ENCODE data around the gene PIGT.
A peak's percentile ranks its signal among the peaks of the same experiment; 100 is the strongest.

The PIGT gene

GRCh38 chr20:45415822-45416637 is at the start of gene PIGT:
PIGT (plus strand) TSS chr20:45416141; CDS start chr20:45416157, 16 bp downstream.
- peak; percentile 86 for DNase-seq (ENCODE audit: low read depth)

- DNase-seq (ENCODE audit: low read depth), result no peak
Observed at GRCh38 chr20:45366192-45366591, 49.7 kb upstream of the PIGT start.

- DNase-seq (ENCODE audit: low read depth), result no peak
Observed at GRCh38 chr20:45366631-45367030, 49.3 kb upstream of the PIGT start.

GRCh38 chr20:45367126-45367525 is 48.8 kb upstream of the PIGT start:
- DNase-seq (ENCODE audit: low read depth), result no peak

- no peak for DNase-seq (ENCODE audit: low read depth)
Observed at GRCh38 chr20:45368221-45368980, 47.5 kb upstream of the PIGT start.

GRCh38 chr20:45370571-45371160 is 45.3 kb upstream of the PIGT start:
- DNase-seq (ENCODE audit: low read depth), result no peak

GRCh38 chr20:45372241-45372640 is 43.7 kb upstream of the PIGT start:
- no peak for DNase-seq (ENCODE audit: low read depth)

- DNase-seq (ENCODE audit: low read depth), result no peak
Observed at GRCh38 chr20:45372646-45373352, 43.1 kb upstream of the PIGT start.

GRCh38 chr20:45373353-45374100 is 42.4 kb upstream of the PIGT start:
- peak; percentile 83 for DNase-seq (ENCODE audit: low read depth)

GRCh38 chr20:45374101-45374467 is 41.9 kb upstream of the PIGT start:
- no peak for DNase-seq (ENCODE audit: low read depth)

- DNase-seq (ENCODE audit: low read depth), result no peak
Observed at GRCh38 chr20:45374966-45375365, 41.0 kb upstream of the PIGT start.

- no peak for DNase-seq (ENCODE audit: low read depth)
Observed at GRCh38 chr20:45377269-45377668, 38.7 kb upstream of the PIGT start.

- no peak for DNase-seq (ENCODE audit: low read depth)
Observed at GRCh38 chr20:45378191-45378590, 37.8 kb upstream of the PIGT start, which contains the start of gene TP53TG5. TP53TG5 (minus strand) TSS chr20:45378325; CDS start chr20:45378236, 89 bp downstream.

- no peak for DNase-seq (ENCODE audit: low read depth)
Observed at GRCh38 chr20:45387274-45387673, 28.7 kb upstream of the PIGT start.

- DNase-seq (ENCODE audit: low read depth), result no peak
Observed at GRCh38 chr20:45390931-45391330, 25.0 kb upstream of the PIGT start.

GRCh38 chr20:45391559-45391958 is 24.4 kb upstream of the PIGT start:
- DNase-seq (ENCODE audit: low read depth), result no peak

- DNase-seq (ENCODE audit: low read depth), result no peak
Observed at GRCh38 chr20:45392733-45393132, 23.2 kb upstream of the PIGT start.

- DNase-seq (ENCODE audit: low read depth), result no peak
Observed at GRCh38 chr20:45394221-45395113, 21.5 kb upstream of the PIGT start.

GRCh38 chr20:45395114-45395415 is 20.9 kb upstream of the PIGT start:
- no peak for DNase-seq (ENCODE audit: low read depth)

GRCh38 chr20:45399018-45399417 is 16.9 kb upstream of the PIGT start:
- no peak for DNase-seq (ENCODE audit: low read depth)

Data from activated gamma-delta T cell treated with anti-CD3 and anti-CD28 coated beads, Interleukin-2, amount 50 U/mL, for 16 hours (primary cell).